Activated T-cell treated with anti-CD3 and anti-CD28 coated beads for 24 hours (primary cell): ENCODE data around the gene TWF1.
"Not testable (repeated sequence)": the region's sequence is repeated elsewhere in the genome, so short reads cannot be mapped to it uniquely, and the experiment has no call there.

ENCODE experiments used
- DNase-seq: peaks from one replicate; pipeline ENCODE4 v3.0.0-alpha.2; 2020; ENCODE audit warnings: low read depth

Gene TWF1

GRCh38 chr12:43805860-43806736 lies at the start of gene TWF1:
Gene TWF1, minus strand, starts transcription at chr12:43806317. Its CDS starts 72 bp downstream, at chr12:43806245.
- peak; percentile 80 for DNase-seq

- no peak for DNase-seq
Measured at GRCh38 chr12:43852744-43853143, 46.6 kb upstream of the TWF1 start.

GRCh38 chr12:43848786-43849185 lies 42.7 kb upstream of the TWF1 start:
- no peak for DNase-seq

GRCh38 chr12:43848226-43848507 lies 42.0 kb upstream of the TWF1 start:
- no peak for DNase-seq

- DNase-seq: not testable (repeated sequence)
Measured at GRCh38 chr12:43847425-43848225, 41.5 kb upstream of the TWF1 start.

GRCh38 chr12:43842259-43842658 lies 36.1 kb upstream of the TWF1 start:
- no peak for DNase-seq

DNA sequence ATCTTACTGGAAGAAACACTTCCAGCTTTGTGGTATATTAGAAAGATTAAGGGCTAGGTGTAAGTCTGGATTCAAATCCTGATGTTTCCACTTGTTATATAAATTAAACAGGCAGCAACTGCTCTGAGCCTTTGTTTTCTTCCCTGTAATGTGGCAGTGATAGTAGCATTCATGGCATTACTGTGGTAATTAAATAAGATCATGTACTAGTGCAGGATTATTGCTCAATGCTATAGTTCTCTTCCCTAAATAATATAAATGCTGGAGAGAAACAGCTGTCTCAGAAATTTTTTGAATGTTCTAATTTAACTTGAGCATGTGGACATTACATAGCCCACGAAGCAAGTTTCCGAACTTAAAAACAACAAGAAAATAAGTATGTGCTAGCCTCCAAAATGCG lies 35.1 kb upstream of the TWF1 start:
- no peak for DNase-seq

DNA sequence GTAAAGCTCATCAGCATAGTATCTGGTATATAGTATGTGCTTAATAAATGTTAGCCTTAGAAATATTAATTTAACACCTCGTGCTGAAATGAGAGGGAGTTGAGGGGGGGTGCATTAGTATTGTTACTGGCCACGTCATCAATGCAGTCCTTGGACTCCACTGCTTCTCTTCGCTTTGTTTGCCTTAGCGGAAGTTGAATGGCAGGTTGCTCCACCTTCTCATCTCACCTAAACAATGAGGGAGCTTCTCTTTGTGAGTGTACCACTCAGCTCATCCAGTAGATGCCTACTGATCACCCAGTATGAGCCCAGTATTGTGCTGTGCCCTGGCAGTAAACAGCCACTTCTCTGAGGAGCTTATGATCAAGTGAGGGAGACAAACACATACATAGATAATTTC lies 34.2 kb upstream of the TWF1 start:
- no peak for DNase-seq

DNA sequence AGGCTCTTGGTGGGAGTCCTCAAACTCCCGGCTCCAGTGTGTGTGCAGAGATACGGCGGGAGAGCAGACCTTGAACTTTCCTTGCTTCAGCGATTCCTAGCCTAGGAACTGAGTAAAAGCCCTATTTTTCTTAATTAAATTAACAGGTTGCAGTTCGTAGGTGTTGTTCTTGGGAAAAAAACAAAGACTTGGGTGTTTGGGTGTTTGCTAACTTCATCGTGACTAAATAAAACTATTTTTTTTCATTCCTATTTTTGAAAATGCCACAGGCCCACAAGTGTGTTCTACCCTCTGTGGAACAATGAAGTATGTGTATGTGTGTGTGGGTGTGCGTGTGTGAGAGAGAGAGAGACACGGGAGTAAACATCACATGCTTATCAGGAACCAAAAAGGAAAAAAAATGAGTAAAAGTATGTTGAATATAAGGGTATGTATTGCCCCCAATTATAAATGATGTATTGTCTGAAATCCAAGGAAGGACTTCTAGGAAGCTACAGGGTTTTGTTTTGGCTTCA lies 30.4 kb upstream of the TWF1 start:
- DNase-seq: no peak

- peak; percentile 31 for DNase-seq
Measured at GRCh38 chr12:43835656-43836474, 29.7 kb upstream of the TWF1 start, which contains the start of gene TMEM117. Gene TMEM117, plus strand, starts transcription at chr12:43836081.

- DNase-seq: no peak
Measured at GRCh38 chr12:43835264-43835655, 29.1 kb upstream of the TWF1 start.

GRCh38 chr12:43832463-43833168 lies 26.5 kb upstream of the TWF1 start:
- no peak for DNase-seq

DNA sequence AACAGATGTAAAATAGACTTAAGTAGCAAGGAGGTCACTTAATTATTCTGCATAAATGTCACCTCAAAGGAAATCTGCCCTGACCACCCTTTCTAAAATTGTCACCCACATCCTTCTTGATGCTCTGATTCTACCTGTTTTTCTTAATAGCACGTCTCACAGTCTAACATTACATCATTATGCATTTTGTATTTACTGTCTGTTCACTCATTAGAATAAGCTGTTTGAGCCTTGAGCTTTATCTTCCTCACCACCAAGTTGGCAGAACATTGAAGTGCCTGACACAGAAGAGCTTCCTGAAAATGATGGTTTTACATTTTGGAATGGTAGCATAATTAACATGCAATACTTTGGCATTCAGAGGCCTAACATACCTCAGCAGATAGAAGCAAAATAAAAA lies 21.0 kb upstream of the TWF1 start:
- no peak for DNase-seq

DNA sequence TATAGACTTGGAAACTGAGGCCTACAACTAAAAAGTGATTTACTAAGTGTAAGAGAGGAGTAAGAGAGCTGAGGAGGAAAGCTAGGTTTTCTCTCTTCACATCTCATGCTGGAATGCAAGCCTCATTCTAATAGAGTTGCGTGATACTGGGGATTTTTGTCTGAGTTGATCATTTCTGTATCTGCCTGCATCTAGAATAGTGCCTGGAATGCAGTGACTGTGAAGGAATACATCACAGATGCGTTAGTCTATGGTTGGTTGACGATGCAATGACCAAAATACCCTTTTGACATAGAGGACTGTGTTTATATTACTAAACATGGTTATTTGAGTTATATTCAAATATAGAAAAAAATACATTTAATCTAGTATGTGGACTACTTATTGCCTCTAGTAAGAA lies 20.6 kb upstream of the TWF1 start:
- DNase-seq: no peak

GRCh38 chr12:43824207-43824775 lies 18.2 kb upstream of the TWF1 start:
- DNase-seq: no peak

- no peak for DNase-seq
Measured at GRCh38 chr12:43816168-43816567, 10.1 kb upstream of the TWF1 start.

- DNase-seq: no peak
Measured at GRCh38 chr12:43815416-43815815, 9.3 kb upstream of the TWF1 start.

DNA sequence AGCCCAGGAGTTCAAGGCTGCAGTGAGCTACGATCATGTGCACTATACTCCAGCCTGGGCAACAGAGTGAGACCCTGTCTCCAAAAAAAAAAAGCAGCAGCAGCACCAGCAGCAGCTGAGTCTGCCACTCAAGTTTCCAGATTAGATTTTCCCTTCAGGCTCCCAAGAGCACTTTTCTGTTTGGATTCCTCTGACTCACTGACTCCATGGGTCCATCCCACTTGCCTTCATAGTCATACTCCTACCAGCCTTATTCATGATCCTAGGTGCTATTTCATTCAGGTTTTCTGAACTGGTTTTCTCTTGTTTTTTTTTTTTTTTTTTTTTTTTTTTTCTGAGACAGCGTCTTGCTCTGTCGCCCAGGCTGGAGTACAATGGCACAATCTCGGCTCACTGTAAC lies 6.8 kb upstream of the TWF1 start:
- DNase-seq: no peak

- DNase-seq: no peak
Measured at GRCh38 chr12:43812057-43812456, 5.9 kb upstream of the TWF1 start.

DNA sequence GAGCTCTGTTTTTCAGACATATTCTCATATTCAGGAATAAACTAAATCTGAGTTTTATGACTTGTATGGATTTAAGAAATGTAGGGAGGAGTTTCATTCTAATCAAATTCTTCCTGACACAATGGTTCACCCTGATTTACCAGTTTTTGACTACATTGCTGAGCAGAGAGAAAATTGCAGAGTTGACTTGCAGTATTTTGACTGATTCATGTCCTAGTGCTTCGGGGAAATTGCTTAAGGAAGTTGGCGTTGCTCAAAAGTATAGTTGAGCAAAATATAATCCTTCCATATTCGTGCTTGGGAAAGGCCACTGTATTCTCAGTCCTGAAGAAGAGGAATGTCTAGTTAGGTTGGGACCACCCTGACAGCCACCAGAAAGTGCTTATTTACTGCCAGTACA lies 1.3 kb upstream of the TWF1 start:
- no peak for DNase-seq

DNA sequence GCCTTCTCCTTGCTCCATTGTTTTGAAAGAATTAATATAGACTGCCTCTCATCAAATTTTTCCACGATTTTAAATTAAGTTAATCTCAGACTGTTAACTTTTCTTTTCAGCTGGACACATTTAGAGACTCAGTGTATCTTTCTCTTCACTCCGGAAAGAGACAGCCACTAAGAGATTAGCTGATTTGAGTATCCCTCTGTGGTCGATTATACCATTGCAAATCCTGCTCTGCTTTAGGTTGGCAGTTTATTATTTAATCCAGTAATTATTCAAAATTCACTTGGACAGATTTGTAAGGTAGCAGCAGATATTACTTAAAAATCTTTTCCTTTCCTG lies 588 bp upstream of the TWF1 start:
- no peak for DNase-seq
